ENCODE results near the gene BRD3OS.

The BRD3OS gene

DNA sequence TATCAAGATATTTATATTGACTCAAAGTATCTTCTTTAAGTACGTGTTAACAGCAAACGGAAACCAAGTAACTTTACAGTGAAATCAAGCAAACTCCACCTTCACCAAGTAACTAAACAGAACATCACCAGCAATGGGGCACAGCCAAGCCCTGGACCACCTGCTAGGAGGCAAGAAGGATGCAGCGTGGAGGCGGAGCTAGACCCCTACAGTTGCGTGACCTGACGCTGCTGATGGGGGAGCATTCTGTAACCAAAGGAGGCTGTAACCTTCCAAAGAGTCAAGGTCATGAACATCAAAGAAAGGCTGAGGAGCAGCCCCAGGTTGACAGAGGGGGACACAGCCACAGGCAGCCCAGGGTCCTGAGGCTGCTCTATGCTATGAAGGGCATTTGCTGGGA lies 39.2 kb upstream of the BRD3OS start:
- TF ChIP-seq, protein P1, sequence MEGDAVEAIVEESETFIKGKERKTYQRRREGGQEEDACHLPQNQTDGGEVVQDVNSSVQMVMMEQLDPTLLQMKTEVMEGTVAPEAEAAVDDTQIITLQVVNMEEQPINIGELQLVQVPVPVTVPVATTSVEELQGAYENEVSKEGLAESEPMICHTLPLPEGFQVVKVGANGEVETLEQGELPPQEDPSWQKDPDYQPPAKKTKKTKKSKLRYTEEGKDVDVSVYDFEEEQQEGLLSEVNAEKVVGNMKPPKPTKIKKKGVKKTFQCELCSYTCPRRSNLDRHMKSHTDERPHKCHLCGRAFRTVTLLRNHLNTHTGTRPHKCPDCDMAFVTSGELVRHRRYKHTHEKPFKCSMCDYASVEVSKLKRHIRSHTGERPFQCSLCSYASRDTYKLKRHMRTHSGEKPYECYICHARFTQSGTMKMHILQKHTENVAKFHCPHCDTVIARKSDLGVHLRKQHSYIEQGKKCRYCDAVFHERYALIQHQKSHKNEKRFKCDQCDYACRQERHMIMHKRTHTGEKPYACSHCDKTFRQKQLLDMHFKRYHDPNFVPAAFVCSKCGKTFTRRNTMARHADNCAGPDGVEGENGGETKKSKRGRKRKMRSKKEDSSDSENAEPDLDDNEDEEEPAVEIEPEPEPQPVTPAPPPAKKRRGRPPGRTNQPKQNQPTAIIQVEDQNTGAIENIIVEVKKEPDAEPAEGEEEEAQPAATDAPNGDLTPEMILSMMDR (IDR thresholded peaks at IDR 0.05), result no peak

DNA sequence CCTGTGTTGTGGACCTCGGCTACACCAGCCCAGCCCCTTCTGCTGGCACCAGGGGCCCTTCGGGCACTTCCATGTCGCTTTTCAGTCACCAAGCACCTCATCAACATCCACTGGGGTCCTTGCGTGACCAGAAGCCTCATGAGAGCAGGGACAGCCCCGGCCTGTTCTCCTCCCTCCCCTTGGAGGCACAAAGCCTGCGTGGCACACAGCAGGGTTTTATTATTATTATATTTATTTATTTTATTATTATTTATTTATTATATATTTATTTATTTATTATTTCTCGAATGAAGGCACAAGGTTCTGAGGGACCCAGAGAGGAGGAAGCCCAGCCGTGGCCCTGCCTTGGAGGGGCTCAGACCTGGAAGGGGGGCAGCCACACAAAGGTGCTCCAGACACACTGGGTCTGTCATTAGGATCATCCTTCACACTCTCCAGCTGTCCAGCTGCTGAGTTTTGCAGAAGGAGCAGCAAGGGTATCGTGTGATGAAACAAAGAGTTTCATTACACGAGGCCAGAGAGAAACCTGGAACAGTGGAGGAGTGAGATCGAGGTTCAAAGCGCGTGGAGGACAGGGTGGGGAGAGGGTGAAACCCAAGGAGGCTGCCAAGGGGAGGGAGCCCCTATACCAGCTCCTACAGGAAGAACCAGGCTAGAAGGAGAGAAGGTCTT lies 38.4 kb upstream of the BRD3OS start:
- TF ChIP-seq, protein P1 (IDR thresholded peaks at IDR 0.05), result no peak

DNA sequence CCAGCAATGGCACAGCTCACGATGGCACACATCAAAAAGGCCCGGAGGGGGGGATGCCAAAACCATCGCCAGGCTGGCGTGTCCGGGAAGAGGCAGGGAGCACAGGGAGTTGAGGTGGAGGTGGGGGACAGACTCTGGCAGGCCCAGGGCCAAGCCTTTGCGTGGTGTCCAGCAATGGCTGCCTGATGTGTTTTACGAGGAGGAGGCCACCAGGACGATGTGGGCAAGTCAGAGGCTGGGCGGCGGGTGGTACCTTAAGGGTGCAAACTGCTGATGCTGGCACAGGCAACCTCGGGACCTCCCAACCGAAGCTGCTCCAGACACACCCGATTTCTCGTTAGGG lies 37.9 kb upstream of the BRD3OS start:
- TF ChIP-seq, protein P1 (IDR thresholded peaks at IDR 0.05), result no peak

DNA sequence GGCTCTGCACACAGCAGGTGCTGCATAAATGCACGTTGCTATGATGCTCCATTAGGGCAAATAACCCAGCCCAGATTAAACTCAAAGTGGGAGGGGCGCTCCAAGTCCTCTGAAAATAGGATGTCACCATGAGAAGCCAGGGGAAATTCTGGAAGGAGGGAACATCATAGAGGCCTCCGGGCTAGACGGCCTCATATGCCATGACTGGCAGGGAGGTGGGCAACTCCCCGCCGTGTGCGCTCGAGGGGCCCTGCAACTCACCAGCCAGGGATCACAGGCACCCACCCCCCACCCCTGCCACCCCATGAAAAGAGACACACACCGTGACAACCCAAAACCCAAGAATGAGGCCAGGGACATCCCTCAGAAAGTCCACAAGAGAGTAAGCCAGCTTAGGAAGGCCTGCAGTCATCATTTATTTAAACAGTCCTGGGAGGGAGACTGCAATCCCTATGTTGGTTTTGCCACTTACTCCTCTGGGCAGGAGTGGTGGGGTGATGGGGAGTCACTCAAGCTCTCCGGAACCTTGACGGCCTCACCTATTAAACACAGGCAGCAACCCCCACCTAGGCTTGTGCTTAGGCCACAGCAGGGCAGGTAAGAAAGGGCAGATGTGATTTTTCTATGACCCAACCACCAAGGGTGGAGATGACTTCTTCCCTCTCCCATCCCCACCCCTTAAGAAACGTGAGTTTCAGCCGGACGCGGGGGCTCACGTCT lies 37.2 kb upstream of the BRD3OS start:
- TF ChIP-seq, protein P1 (IDR thresholded peaks at IDR 0.05), result no peak

DNA sequence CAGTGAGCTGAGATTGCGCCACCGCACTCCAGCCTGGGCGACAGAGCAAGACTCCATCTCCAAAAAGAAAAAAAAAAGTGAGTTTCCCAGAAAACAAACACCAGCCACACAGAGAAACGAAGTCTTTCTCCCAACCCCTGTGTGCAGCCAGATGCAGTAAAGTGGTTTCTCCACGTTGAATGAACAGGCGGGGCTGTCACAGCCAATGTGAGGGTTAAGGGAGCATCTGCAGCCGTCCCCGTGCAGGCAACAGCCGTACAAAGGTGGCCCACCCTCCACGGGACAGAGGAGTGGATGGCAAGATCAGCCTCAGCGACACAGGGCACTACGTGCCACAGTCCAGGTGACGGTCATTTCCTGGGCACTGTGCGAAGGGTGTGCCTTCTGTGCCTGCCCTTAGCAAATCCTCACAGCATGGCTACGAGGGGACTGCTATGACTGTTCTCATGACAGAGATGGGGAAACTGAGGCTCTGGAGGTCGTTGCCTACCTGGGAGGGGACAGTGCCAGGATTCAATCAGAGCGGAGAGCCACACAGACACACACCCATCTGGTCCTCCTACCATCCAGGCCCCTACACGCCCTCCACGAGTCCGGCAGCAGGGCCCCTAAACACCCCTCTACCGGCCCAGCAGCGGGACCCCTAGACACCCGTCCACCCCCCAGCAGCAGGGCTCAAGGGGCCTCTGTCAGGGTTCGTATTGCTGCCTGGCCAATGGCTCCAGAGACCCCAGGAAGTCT lies 35.5 kb upstream of the BRD3OS start:
- TF ChIP-seq, protein P1 (IDR thresholded peaks at IDR 0.05), result no peak

GRCh38 chr9:133990366-133991213 lies 34.7 kb upstream of the BRD3OS start:
- TF ChIP-seq, protein P1 (IDR thresholded peaks at IDR 0.05), result no peak

Measured in LNCAP (cell line).